Keratinocyte (primary cell): ENCODE data around the gene WDPCP.

Experiments used
- EZH2 ChIP-seq: IDR thresholded peaks from one replicate; pipeline ENCODE4 v1.6.1; 2012; ENCODE audit warnings: inconsistent platforms, mild to moderate bottlenecking, low read length, moderate library complexity
- TF ChIP-seq, protein P1 (sequence below), 3 experiments: IDR thresholded peaks in 1 of 3; conservative IDR thresholded peaks in 1 of 3; optimal IDR thresholded peaks in 1 of 3; 2 replicates in 2 of 3; 3 replicates in 1 of 3; pipeline versions ENCODE3 to v1.5.1; 2011; ENCODE audit warnings: low read length in 3 of 3, mild to moderate bottlenecking in 3 of 3, moderate library complexity in 2 of 3, control low read depth in 1 of 3, inconsistent platforms in 1 of 3; ENCODE audit not compliant: insufficient read depth in 2 of 3; ENCODE audit errors: extremely low read depth in 1 of 3

DNA sequence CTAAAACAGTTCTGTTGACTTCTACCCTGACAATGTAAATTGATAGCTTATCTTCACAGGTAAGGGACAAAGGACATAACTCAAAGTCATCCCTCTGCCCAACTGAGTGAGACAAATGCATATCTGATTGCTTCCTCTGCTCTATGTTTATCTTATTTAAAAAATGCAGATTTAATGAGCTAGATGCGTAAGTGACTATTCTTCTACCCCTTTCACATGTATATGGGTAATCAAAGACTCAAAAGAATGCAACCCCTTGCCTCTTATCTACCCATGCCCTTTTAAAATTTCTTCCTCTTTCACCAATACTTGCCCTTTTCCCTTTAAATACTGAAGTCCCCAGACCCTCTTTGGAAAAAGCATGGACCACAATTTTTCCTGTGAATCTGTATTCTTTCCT lies 253.4 kb downstream of the WDPCP start:
- TF ChIP-seq, protein P1, sequence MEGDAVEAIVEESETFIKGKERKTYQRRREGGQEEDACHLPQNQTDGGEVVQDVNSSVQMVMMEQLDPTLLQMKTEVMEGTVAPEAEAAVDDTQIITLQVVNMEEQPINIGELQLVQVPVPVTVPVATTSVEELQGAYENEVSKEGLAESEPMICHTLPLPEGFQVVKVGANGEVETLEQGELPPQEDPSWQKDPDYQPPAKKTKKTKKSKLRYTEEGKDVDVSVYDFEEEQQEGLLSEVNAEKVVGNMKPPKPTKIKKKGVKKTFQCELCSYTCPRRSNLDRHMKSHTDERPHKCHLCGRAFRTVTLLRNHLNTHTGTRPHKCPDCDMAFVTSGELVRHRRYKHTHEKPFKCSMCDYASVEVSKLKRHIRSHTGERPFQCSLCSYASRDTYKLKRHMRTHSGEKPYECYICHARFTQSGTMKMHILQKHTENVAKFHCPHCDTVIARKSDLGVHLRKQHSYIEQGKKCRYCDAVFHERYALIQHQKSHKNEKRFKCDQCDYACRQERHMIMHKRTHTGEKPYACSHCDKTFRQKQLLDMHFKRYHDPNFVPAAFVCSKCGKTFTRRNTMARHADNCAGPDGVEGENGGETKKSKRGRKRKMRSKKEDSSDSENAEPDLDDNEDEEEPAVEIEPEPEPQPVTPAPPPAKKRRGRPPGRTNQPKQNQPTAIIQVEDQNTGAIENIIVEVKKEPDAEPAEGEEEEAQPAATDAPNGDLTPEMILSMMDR (optimal IDR thresholded peaks at IDR 0.05 in 1 of 3, IDR thresholded peaks at IDR 0.05 in 1 of 3, conservative IDR thresholded peaks at IDR 0.05 in 1 of 3; ENCODE audit: extremely low read depth in 1 of 3, insufficient read depth in 2 of 3, low read length in 3 of 3), result no peak
- TF ChIP-seq EZH2, result no peak
